Endodermal cell (in vitro differentiated cells): ENCODE results near the gene IZUMO4. TPM values are rescaled to one million over a fixed set of nuclear protein-coding genes. Genes with fewer than 3 reads are reported as not detected.

ENCODE experiments used
- DNase-seq: peaks from one replicate; pipeline ENCODE4 v3.0.0-alpha.2; 2017
- H3K27ac ChIP-seq: 2 replicates; pipeline ENCODE4 v1.5.1; 2013; ENCODE audit warnings: mild to moderate bottlenecking, low read depth, low read length, moderate library complexity
- H3K27me3 ChIP-seq: 2 replicates; pipeline ENCODE4 v1.6.1; 2013; ENCODE audit warnings: mild to moderate bottlenecking, low read length, moderate library complexity; ENCODE audit not compliant: insufficient read depth, control insufficient read depth, poor library complexity, severe bottlenecking
- H3K36me3 ChIP-seq: 2 replicates; pipeline ENCODE4 v1.7.0; 2013; ENCODE audit warnings: mild to moderate bottlenecking, low read length, moderate library complexity; ENCODE audit not compliant: control insufficient read depth, insufficient read depth
- H3K4me1 ChIP-seq: one replicate; pipeline ENCODE4 v1.7.0; 2013; ENCODE audit warnings: low read length; ENCODE audit not compliant: control insufficient read depth, insufficient read depth
- H3K4me3 ChIP-seq: 2 replicates; pipeline ENCODE4 v1.5.1; 2013; ENCODE audit warnings: mild to moderate bottlenecking, low read length, moderate library complexity
- H3K9ac ChIP-seq: 2 replicates; pipeline ENCODE4 v1.6.1; 2013; ENCODE audit warnings: mild to moderate bottlenecking, low read length, moderate library complexity; ENCODE audit not compliant: poor library complexity, severe bottlenecking; ENCODE audit errors: extremely low read depth
- H3K9me3 ChIP-seq: 2 replicates; pipeline ENCODE4 v1.6.1; 2013; ENCODE audit warnings: mild to moderate bottlenecking, low read length, moderate library complexity; ENCODE audit not compliant: control insufficient read depth
- H3K27ac Mint-ChIP-seq: 2 replicates; pipeline ENCODE4 v1.8.0; 2020; ENCODE audit warnings: mixed read lengths
- H3K27me3 Mint-ChIP-seq: 2 replicates; pipeline ENCODE4 v1.8.0; 2021; ENCODE audit warnings: mild to moderate bottlenecking, mixed read lengths; ENCODE audit not compliant: insufficient read depth
- H3K36me3 Mint-ChIP-seq: 2 replicates; pipeline ENCODE4 v1.8.0; 2020; ENCODE audit warnings: low read depth, mixed read lengths
- H3K4me1 Mint-ChIP-seq: 2 replicates; pipeline ENCODE4 v1.8.0; 2020; ENCODE audit warnings: mixed read lengths
- H3K4me3 Mint-ChIP-seq: 2 replicates; pipeline ENCODE4 v1.8.0; 2020; ENCODE audit warnings: mild to moderate bottlenecking, moderate library complexity, mixed read lengths
- H3K9me3 Mint-ChIP-seq: 2 replicates; pipeline ENCODE4 v1.8.0; 2020; ENCODE audit warnings: mild to moderate bottlenecking, mixed read lengths
- WGBS, 2 experiments: methylation state at CpG; one replicate each; pipeline versions ENCODE4 v1.1.5 to v1.1.7; 2013; ENCODE audit warnings: missing lambda C conversion rate in 2 of 2, mixed read lengths in 1 of 2; ENCODE audit not compliant: insufficient coverage in 1 of 2, insufficient read length in 1 of 2; 5-methylcytosine and 5-hydroxymethylcytosine counted together
- total RNA-seq, 2 donors: library from RNA; stranded (reverse); fragmentation: NEBNext Ultra II Directional in 1 of 2; extraction: Animal tissue kit (Norgen Biotek cat#: 25700) in 1 of 2; gene quantifications; 2 replicates in 1 of 2; 3 replicates in 1 of 2; pipeline ENCODE4 v1.2.1, GENCODE V29; 2021
- TF ChIP-seq, protein P1 (sequence below): fragments of 200-600 bp; sonication (generic); conservative IDR thresholded peaks from 2 replicates; pipeline ENCODE4 v1.5.0; 2021; ENCODE audit warnings: antibody characterized with exemption, mild to moderate bottlenecking

Gene IZUMO4
- total RNA-seq, 2 donors from 2014 or later: 4.3 to 5.4 TPM

DNA sequence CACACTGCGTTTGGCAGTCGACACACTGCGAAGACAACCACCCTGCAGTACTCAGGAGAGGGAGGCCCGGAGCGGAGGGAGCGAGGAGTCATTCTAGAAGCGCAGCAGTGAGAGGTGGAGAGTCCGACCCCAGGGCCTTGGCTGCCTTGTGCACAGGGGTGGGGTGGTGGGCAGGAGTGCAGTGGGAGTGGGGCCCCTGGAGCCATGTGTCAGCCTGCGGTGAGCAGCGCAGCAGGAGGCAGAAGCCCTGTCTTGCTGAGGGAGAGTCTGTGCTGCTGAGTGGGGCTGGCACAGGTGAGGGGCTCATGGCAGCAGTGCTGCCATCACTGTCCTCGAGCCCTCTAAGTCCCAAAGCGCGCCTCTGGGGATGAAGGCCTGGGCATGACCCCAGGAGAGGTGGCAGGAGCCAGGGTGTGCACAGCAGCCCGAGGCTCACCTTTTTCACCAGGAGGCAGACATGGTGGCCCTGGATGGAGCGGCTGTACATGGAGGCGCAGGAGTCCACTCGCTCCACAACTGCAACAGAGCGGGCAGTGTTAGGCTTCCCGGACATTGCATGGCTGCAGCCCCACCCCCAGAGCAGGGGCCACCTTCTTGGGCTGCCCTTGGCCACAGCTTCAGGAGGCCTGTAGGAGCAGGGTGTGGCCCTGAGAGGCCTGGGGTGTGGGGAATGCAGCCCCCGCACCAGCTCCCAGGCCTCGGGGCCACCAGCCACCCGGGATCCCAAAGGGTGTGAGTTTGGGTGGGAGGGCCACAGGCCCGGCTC lies 11.7 kb downstream of the IZUMO4 start:
- no peak overlapping the region for H3K4me3 ChIP-seq
- 94 to 97% methylated on average over 15 to 23 of the region's 23 CpGs for WGBS, 2 experiments
- no peak overlapping the region for H3K27ac Mint-ChIP-seq
- TF ChIP-seq, protein P1, sequence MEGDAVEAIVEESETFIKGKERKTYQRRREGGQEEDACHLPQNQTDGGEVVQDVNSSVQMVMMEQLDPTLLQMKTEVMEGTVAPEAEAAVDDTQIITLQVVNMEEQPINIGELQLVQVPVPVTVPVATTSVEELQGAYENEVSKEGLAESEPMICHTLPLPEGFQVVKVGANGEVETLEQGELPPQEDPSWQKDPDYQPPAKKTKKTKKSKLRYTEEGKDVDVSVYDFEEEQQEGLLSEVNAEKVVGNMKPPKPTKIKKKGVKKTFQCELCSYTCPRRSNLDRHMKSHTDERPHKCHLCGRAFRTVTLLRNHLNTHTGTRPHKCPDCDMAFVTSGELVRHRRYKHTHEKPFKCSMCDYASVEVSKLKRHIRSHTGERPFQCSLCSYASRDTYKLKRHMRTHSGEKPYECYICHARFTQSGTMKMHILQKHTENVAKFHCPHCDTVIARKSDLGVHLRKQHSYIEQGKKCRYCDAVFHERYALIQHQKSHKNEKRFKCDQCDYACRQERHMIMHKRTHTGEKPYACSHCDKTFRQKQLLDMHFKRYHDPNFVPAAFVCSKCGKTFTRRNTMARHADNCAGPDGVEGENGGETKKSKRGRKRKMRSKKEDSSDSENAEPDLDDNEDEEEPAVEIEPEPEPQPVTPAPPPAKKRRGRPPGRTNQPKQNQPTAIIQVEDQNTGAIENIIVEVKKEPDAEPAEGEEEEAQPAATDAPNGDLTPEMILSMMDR: no peak
- no peak overlapping the region for H3K27ac ChIP-seq
- peaks cover 21% of the 10 kb centered on the region for H3K9me3 ChIP-seq
- no peak overlapping the region for H3K9ac ChIP-seq
- no peaks in the 10 kb centered on the region for H3K4me1 Mint-ChIP-seq
- H3K4me1 ChIP-seq: no peaks in the 10 kb centered on the region
- no peaks in the 10 kb centered on the region for H3K27me3 Mint-ChIP-seq
- no peak for DNase-seq
- H3K36me3 Mint-ChIP-seq: peaks cover 74% of the 10 kb centered on the region
- peaks cover 79% of the 10 kb centered on the region for H3K36me3 ChIP-seq
- H3K27me3 ChIP-seq: no peaks in the 10 kb centered on the region
- no peak overlapping the region for H3K4me3 Mint-ChIP-seq
- peaks cover 29% of the 10 kb centered on the region for H3K9me3 Mint-ChIP-seq

DNA sequence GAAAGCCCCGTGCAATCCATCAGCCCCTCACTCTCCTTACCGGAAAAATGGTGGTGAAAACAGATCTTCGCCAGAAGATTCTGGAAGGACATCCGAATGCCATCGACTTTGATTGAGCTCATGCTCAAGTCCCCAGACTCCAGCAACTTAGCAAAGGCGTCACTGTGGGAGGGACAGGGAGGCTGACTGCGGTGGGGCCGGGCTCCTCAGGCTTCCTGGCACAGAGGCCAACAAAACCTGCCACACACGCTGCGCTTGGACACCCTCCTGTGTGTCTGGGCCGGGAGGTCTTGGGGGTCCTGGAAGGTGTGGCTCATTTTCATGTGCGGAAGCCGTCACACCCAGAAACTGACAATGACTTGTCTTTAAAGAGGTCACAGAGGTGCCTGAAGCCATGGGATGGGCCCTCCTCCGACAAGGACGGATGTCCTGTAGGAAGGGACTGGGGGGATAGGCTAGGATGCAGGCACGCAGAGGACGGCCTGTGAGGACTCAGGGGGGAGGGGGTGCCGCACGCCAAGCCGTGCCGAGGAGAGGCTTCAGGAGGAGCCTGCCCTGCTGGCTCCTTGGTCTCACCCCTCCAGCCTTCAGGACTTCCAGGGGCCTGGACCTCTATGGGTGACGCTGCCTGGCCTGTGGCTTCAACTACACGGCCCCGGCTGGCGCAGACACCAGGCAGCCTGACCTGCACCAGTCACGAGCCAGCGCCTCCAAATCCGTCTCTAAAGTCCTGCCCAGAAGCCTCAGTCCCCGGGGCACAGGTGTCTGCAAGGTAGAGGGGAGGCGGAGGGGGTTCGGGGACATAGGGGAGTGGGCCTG lies 12.5 kb downstream of the IZUMO4 start:
- Histone ChIP-seq H3K4me3 (no peak overlapping the region), H3K9me3 (peaks cover 21% of the 10 kb centered on the region), H3K27me3 (no peaks in the 10 kb centered on the region), H3K4me1 (no peaks in the 10 kb centered on the region), H3K36me3 (peaks cover 74% of the 10 kb centered on the region), H3K27ac (no peak overlapping the region), H3K9ac (no peak overlapping the region)
- DNase-seq: no peak
- Mint-ChIP-seq H3K27ac (no peak overlapping the region), H3K9me3 (peaks cover 28% of the 10 kb centered on the region), H3K27me3 (no peaks in the 10 kb centered on the region), H3K36me3 (peaks cover 74% of the 10 kb centered on the region), H3K4me3 (no peak overlapping the region), H3K4me1 (no peaks in the 10 kb centered on the region)
- 96 to 99% methylated on average over 20 to 31 of the region's 31 CpGs for WGBS, 2 experiments
- TF ChIP-seq, protein P1: no peak

GRCh38 chr19:2110822-2111221 lies 14.1 kb downstream of the IZUMO4 start:
- 93 to 95% methylated on average over 11 to 13 of the region's 13 CpGs for WGBS, 2 experiments
- H3K27me3 ChIP-seq: no peaks in the 10 kb centered on the region
- H3K4me1 ChIP-seq: no peaks in the 10 kb centered on the region
- Mint-ChIP-seq H3K27me3 (no peaks in the 10 kb centered on the region), H3K4me3 (no peak overlapping the region), H3K27ac (no peak overlapping the region), H3K4me1 (no peaks in the 10 kb centered on the region), H3K9me3 (peaks cover 15% of the 10 kb centered on the region), H3K36me3 (peaks cover 69% of the 10 kb centered on the region)
- no peak overlapping the region for H3K27ac ChIP-seq
- peaks cover 10% of the 10 kb centered on the region for H3K9me3 ChIP-seq
- DNase-seq: peak; percentile 77
- no peak overlapping the region for H3K4me3 ChIP-seq
- H3K36me3 ChIP-seq: peaks cover 59% of the 10 kb centered on the region
- no peak overlapping the region for H3K9ac ChIP-seq
- TF ChIP-seq, protein P1: peak; percentile 61
